GM12878 (cell line): Measurements from ENCODE around the gene DIAPH1. TPM values are rescaled to one million over a fixed set of nuclear protein-coding genes. Genes with fewer than 3 reads are reported as not detected.

Source experiments
- BACH1 ChIP-seq: fragments of 450-650 bp; IDR thresholded peaks from 2 replicates; pipeline ENCODE4 v1.6.1; 2017; ENCODE audit warnings: mild to moderate bottlenecking, borderline replicate concordance
- IRF4 ChIP-seq: IDR thresholded peaks from 2 replicates; pipeline ENCODE4 v1.6.1; 2011; ENCODE audit warnings: low read depth, low read length
- KDM1A ChIP-seq: fragments of 200-600 bp; sonication (generic); IDR thresholded peaks from 2 replicates; pipeline ENCODE4 v1.6.1; 2016; ENCODE audit warnings: borderline replicate concordance
- NBN ChIP-seq: fragments of 450-650 bp; IDR thresholded peaks from 2 replicates; pipeline ENCODE4 v1.6.1; 2016
- POU2F2 ChIP-seq: IDR thresholded peaks from 3 replicates; pipeline ENCODE4 v1.6.1; 2011; ENCODE audit warnings: low read depth, mild to moderate bottlenecking, low read length, borderline replicate concordance
- SIN3A ChIP-seq: IDR thresholded peaks from 2 replicates; pipeline ENCODE4 v1.6.1; 2012; ENCODE audit warnings: low read depth, low read length, improper control_type of control experiment
- TARDBP ChIP-seq: IDR thresholded peaks from 2 replicates; pipeline ENCODE4 v1.6.1; 2016; ENCODE audit warnings: borderline replicate concordance
- polyA plus RNA-seq, 11 experiments: library from polyadenylated mRNA; depleted of rRNA in 4 of 11; unstranded in 6 of 11; stranded (reverse) in 5 of 11; fragments of >200 nt; fragmentation: Nextera tagmentation in 4 of 11; fragmentation: Illumina TruSeq in 1 of 11; extraction: Ambion mirVana in 4 of 11; extraction: Trizol in 1 of 11; gene quantifications; 1 replicate in 1 of 11; 2 replicates in 10 of 11; pipeline versions ENCODE4 v1.2.1 to v1.2.3, GENCODE V29; 2011 to 2016; ENCODE audit warnings: inconsistent platforms in 2 of 11, missing spikeins in 2 of 11, low read depth in 1 of 11
- total RNA-seq, 4 experiments: library from RNA; depleted of rRNA in 3 of 4; stranded (reverse); fragments of >200 nt in 3 of 4; fragmentation: Illumina TruSeq in 1 of 4; extraction: Trizol in 1 of 4; gene quantifications; 2 replicates each; pipeline versions ENCODE4 v1.2.1 to v1.2.3, GENCODE V29; 2013 to 2021
- TF ChIP-seq, protein P1 (sequence below): fragments of 450-650 bp; IDR thresholded peaks from 2 replicates; pipeline ENCODE4 v1.6.1; 2017; ENCODE audit warnings: mild to moderate bottlenecking, moderate library complexity

Gene DIAPH1
- total and polyA plus RNA-seq, 10 of the 15 experiments (the other 5 are each of a cell fraction or from before 2014, with no cell fraction given) = 37.8 to 168 (median 59.0) TPM

GRCh38 chr5:141512911-141513626, 105.7 kb downstream of the DIAPH1 start (continued):
- TF ChIP-seq SIN3A (no peak), TARDBP (0 out of 2 replicates have a peak, but pooled peaks have one; percentile 32), IRF4 (0 out of 2 replicates have a peak, but pooled peaks have one; percentile 30), BACH1 (no peak), NBN (peak; percentile 8; the same call in 1 of the 2 replicates), POU2F2 (0 out of 3 replicates have a peak, but pooled peaks have one; percentile 11), KDM1A (no peak)
- TF ChIP-seq, protein P1, sequence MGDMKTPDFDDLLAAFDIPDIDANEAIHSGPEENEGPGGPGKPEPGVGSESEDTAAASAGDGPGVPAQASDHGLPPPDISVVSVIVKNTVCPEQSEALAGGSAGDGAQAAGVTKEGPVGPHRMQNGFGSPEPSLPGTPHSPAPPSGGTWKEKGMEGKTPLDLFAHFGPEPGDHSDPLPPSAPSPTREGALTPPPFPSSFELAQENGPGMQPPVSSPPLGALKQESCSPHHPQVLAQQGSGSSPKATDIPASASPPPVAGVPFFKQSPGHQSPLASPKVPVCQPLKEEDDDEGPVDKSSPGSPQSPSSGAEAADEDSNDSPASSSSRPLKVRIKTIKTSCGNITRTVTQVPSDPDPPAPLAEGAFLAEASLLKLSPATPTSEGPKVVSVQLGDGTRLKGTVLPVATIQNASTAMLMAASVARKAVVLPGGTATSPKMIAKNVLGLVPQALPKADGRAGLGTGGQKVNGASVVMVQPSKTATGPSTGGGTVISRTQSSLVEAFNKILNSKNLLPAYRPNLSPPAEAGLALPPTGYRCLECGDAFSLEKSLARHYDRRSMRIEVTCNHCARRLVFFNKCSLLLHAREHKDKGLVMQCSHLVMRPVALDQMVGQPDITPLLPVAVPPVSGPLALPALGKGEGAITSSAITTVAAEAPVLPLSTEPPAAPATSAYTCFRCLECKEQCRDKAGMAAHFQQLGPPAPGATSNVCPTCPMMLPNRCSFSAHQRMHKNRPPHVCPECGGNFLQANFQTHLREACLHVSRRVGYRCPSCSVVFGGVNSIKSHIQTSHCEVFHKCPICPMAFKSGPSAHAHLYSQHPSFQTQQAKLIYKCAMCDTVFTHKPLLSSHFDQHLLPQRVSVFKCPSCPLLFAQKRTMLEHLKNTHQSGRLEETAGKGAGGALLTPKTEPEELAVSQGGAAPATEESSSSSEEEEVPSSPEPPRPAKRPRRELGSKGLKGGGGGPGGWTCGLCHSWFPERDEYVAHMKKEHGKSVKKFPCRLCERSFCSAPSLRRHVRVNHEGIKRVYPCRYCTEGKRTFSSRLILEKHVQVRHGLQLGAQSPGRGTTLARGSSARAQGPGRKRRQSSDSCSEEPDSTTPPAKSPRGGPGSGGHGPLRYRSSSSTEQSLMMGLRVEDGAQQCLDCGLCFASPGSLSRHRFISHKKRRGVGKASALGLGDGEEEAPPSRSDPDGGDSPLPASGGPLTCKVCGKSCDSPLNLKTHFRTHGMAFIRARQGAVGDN = peak; percentile 21; the same call in 1 of the 2 replicates
